Progenitor cell of endocrine pancreas (in vitro differentiated cells): ENCODE measurements around the gene MOB2. TPM values are rescaled to one million over a fixed set of nuclear protein-coding genes. Genes with fewer than 3 reads are reported as not detected.
"Not testable (repeated sequence)": the region's sequence is repeated elsewhere in the genome, so short reads cannot be mapped to it uniquely, and the experiment has no call there.

Experiments used
- DNase-seq: peaks from one replicate; pipeline ENCODE4 v3.0.0; 2021; ENCODE audit warnings: low spot score; ENCODE audit not compliant: unreplicated experiment
- H3K27ac Mint-ChIP-seq: 2 replicates; pipeline ENCODE4 v1.8.0; 2021; ENCODE audit warnings: mild to moderate bottlenecking, moderate library complexity, mixed read lengths
- H3K27me3 Mint-ChIP-seq: 2 replicates; pipeline ENCODE4 v1.8.0; 2021; ENCODE audit warnings: mixed read lengths
- H3K36me3 Mint-ChIP-seq: 2 replicates; pipeline ENCODE4 v1.8.0; 2022; ENCODE audit warnings: mixed read lengths; ENCODE audit not compliant: insufficient read depth
- H3K4me1 Mint-ChIP-seq: 2 replicates; pipeline ENCODE4 v1.8.0; 2021; ENCODE audit warnings: low read depth, mixed read lengths
- H3K4me3 Mint-ChIP-seq: 2 replicates; pipeline ENCODE4 v1.8.0; 2021; ENCODE audit warnings: low read depth, mild to moderate bottlenecking, moderate library complexity, mixed read lengths
- H3K9me3 Mint-ChIP-seq: 2 replicates; pipeline ENCODE4 v1.8.0; 2021; ENCODE audit warnings: low read depth, mixed read lengths
- CTCF ChIP-seq: fragments of 200-600 bp; sonication (generic); IDR thresholded peaks from one replicate; pipeline ENCODE4 v1.5.0; 2021; ENCODE audit warnings: antibody characterized with exemption, mild to moderate bottlenecking; ENCODE audit not compliant: unreplicated experiment
- total RNA-seq: library from RNA; stranded (reverse); gene quantifications from 2 replicates; pipeline ENCODE4 v1.2.1, GENCODE V29; 2021

Gene MOB2
- total RNA-seq, 1 donor from 2014 or later: 33.3 TPM

GRCh38 chr11:1513326-1514296 lies 27.0 kb upstream of the MOB2 start:
- Mint-ChIP-seq H3K4me1 (no peaks in the 10 kb centered on the region), H3K27ac (no peak overlapping the region), H3K9me3 (no peaks in the 10 kb centered on the region), H3K36me3 (no peaks in the 10 kb centered on the region), H3K4me3 (no peak overlapping the region), H3K27me3 (no peaks in the 10 kb centered on the region)
- no peak for DNase-seq
- no peak for TF ChIP-seq CTCF

GRCh38 chr11:1512531-1513258 lies 26.1 kb upstream of the MOB2 start:
- not testable (repeated sequence) for H3K4me3 Mint-ChIP-seq, H3K36me3 Mint-ChIP-seq, H3K27ac Mint-ChIP-seq, H3K9me3 Mint-ChIP-seq, DNase-seq, H3K27me3 Mint-ChIP-seq, H3K4me1 Mint-ChIP-seq

- DNase-seq: no peak
- peaks cover 7% of the 10 kb centered on the region for H3K4me1 Mint-ChIP-seq
- no peak overlapping the region for H3K27ac Mint-ChIP-seq
- no peaks in the 10 kb centered on the region for H3K27me3 Mint-ChIP-seq
- no peak for TF ChIP-seq CTCF
- no peak overlapping the region for H3K4me3 Mint-ChIP-seq
- no peaks in the 10 kb centered on the region for H3K9me3 Mint-ChIP-seq
- H3K36me3 Mint-ChIP-seq: no peaks in the 10 kb centered on the region
Observed at GRCh38 chr11:1511937-1512496, 25.4 kb upstream of the MOB2 start.

- H3K27me3 Mint-ChIP-seq: no peaks in the 10 kb centered on the region
- no peak for TF ChIP-seq CTCF
- DNase-seq: no peak
- H3K9me3 Mint-ChIP-seq: no peaks in the 10 kb centered on the region
- H3K4me3 Mint-ChIP-seq: no peak overlapping the region
- no peak overlapping the region for H3K27ac Mint-ChIP-seq
- no peaks in the 10 kb centered on the region for H3K36me3 Mint-ChIP-seq
- H3K4me1 Mint-ChIP-seq: peaks cover 8% of the 10 kb centered on the region
Observed at GRCh38 chr11:1510928-1511327, 24.3 kb upstream of the MOB2 start.

GRCh38 chr11:1510351-1510750 lies 23.8 kb upstream of the MOB2 start:
- DNase-seq, H3K36me3 Mint-ChIP-seq, H3K4me3 Mint-ChIP-seq, H3K27me3 Mint-ChIP-seq, H3K4me1 Mint-ChIP-seq, H3K9me3 Mint-ChIP-seq, H3K27ac Mint-ChIP-seq: not testable (repeated sequence)

GRCh38 chr11:1509626-1510255 lies 23.2 kb upstream of the MOB2 start:
- TF ChIP-seq CTCF: no peak
- H3K4me3 Mint-ChIP-seq: no peak overlapping the region
- H3K27me3 Mint-ChIP-seq: no peaks in the 10 kb centered on the region
- no peak for DNase-seq
- H3K27ac Mint-ChIP-seq: no peak overlapping the region
- peaks cover 8% of the 10 kb centered on the region for H3K4me1 Mint-ChIP-seq
- H3K36me3 Mint-ChIP-seq: no peaks in the 10 kb centered on the region
- no peaks in the 10 kb centered on the region for H3K9me3 Mint-ChIP-seq
